Muscle of leg (tissue), 11 donors: ENCODE measurements around the gene SYT14. TPM values are rescaled to one million over a fixed set of nuclear protein-coding genes. Genes with fewer than 3 reads are reported as not detected.
A peak's percentile ranks its signal among the peaks of the same experiment; 100 is the strongest.
"Not testable (repeated sequence)": the region's sequence is repeated elsewhere in the genome, so short reads cannot be mapped to it uniquely, and the experiment has no call there.

ENCODE experiments used
- DNase-seq: peaks from one replicate; pipeline ENCODE4 v3.0.0; 2013
- H3K27ac ChIP-seq: one replicate; pipeline ENCODE4 v1.5.1; 2013; ENCODE audit warnings: mild to moderate bottlenecking, low read length, control low read depth
- H3K27me3 ChIP-seq: one replicate; pipeline ENCODE4 v1.6.1; 2013; ENCODE audit warnings: low read length; ENCODE audit not compliant: control insufficient read depth, insufficient read depth
- H3K36me3 ChIP-seq: one replicate; pipeline ENCODE4 v1.6.1; 2013; ENCODE audit warnings: low read length; ENCODE audit not compliant: control insufficient read depth, insufficient read depth
- H3K4me1 ChIP-seq: one replicate; pipeline ENCODE4 v1.6.1; 2013; ENCODE audit warnings: low read length; ENCODE audit not compliant: control insufficient read depth, insufficient read depth
- H3K4me3 ChIP-seq: one replicate; pipeline ENCODE4 v1.5.1; 2013; ENCODE audit warnings: low read length, control low read depth
- H3K9me3 ChIP-seq: replicated peaks from 2 replicates; pipeline ENCODE4 v1.6.1; 2013; ENCODE audit warnings: low read depth, low read length; ENCODE audit not compliant: control insufficient read depth
- WGBS: methylation state at CpG from one replicate; pipeline ENCODE4 v1.1.5; 2013; ENCODE audit warnings: missing lambda C conversion rate; ENCODE audit not compliant: insufficient coverage; 5-methylcytosine and 5-hydroxymethylcytosine counted together
- polyA plus RNA-seq, 8 donors: library from polyadenylated mRNA; unstranded; fragments of 120-200 nt; gene quantifications; one replicate each; pipeline versions ENCODE4 v1.2.1 to v1.2.3, GENCODE V29; 2013; ENCODE audit warnings: inconsistent platforms in 1 of 8, low replicate concordance in 1 of 8; ENCODE audit not compliant: insufficient read length in 8 of 8, insufficient read depth in 1 of 8
- total RNA-seq: library from RNA; stranded (reverse); fragments of 120-200 nt; gene quantifications from one replicate; pipeline ENCODE4 v1.2.4, GENCODE V29; 2013

The SYT14 gene
- total and polyA plus RNA-seq, 9 donors, result 0.57 to 3.0 (median 1.3) TPM

GRCh38 chr1:209899948-209900347, 38.1 kb upstream of the SYT14 start:
- 52% methylated on average over 2 of the region's 3 CpGs for whole genome bisulfite sequencing
- H3K27ac ChIP-seq, result no peak overlapping the region
- peaks cover 2% of the 10 kb centered on the region for H3K27me3 ChIP-seq
- H3K4me1 ChIP-seq, result no peaks in the 10 kb centered on the region
- H3K4me3 ChIP-seq, result no peak overlapping the region
- no peaks in the 10 kb centered on the region for H3K36me3 ChIP-seq
- no peak for DNase-seq
- H3K9me3 ChIP-seq, result no peaks in the 10 kb centered on the region

GRCh38 chr1:209900734-209901133, 37.3 kb upstream of the SYT14 start:
- no CpG with 5 or more reads among the region's 1 CpG for WGBS
- no peaks in the 10 kb centered on the region for H3K9me3 ChIP-seq
- peaks cover 2% of the 10 kb centered on the region for H3K27me3 ChIP-seq
- no peaks in the 10 kb centered on the region for H3K4me1 ChIP-seq
- H3K4me3 ChIP-seq, result no peak overlapping the region
- no peak overlapping the region for H3K27ac ChIP-seq
- no peak for DNase-seq
- no peaks in the 10 kb centered on the region for H3K36me3 ChIP-seq

- peaks cover 2% of the 10 kb centered on the region for H3K27me3 ChIP-seq
- no CpG with 5 or more reads among the region's 2 CpGs for WGBS
- no peaks in the 10 kb centered on the region for H3K4me1 ChIP-seq
- no peaks in the 10 kb centered on the region for H3K36me3 ChIP-seq
- H3K4me3 ChIP-seq, result no peak overlapping the region
- H3K27ac ChIP-seq, result no peak overlapping the region
- no peaks in the 10 kb centered on the region for H3K9me3 ChIP-seq
- no peak for DNase-seq
Measured at GRCh38 chr1:209901211-209901610, 36.8 kb upstream of the SYT14 start.

- DNase-seq, H3K4me3 ChIP-seq, H3K9me3 ChIP-seq, H3K36me3 ChIP-seq, H3K27me3 ChIP-seq, H3K4me1 ChIP-seq, H3K27ac ChIP-seq: not testable (repeated sequence)
- WGBS, result no CpG with 5 or more reads among the region's 1 CpG
Measured at GRCh38 chr1:209904774-209905173, 33.2 kb upstream of the SYT14 start.

- no peak for DNase-seq
- no peak overlapping the region for H3K4me3 ChIP-seq
- H3K27ac ChIP-seq, result no peak overlapping the region
- H3K4me1 ChIP-seq, result no peaks in the 10 kb centered on the region
- no peaks in the 10 kb centered on the region for H3K36me3 ChIP-seq
- WGBS, result no CpG with 5 or more reads among the region's 3 CpGs
- no peaks in the 10 kb centered on the region for H3K9me3 ChIP-seq
- no peaks in the 10 kb centered on the region for H3K27me3 ChIP-seq
Measured at GRCh38 chr1:209911746-209912145, 26.3 kb upstream of the SYT14 start.

- 83% methylated on average over 1 of the region's 2 CpGs for WGBS
- no peak overlapping the region for H3K4me3 ChIP-seq
- no peaks in the 10 kb centered on the region for H3K9me3 ChIP-seq
- H3K27ac ChIP-seq, result no peak overlapping the region
- no peaks in the 10 kb centered on the region for H3K4me1 ChIP-seq
- DNase-seq, result no peak
- no peaks in the 10 kb centered on the region for H3K36me3 ChIP-seq
- H3K27me3 ChIP-seq, result no peaks in the 10 kb centered on the region
Measured at GRCh38 chr1:209912306-209912705, 25.7 kb upstream of the SYT14 start.

- no CpG with 5 or more reads among the region's 12 CpGs for WGBS
- not testable (repeated sequence) for H3K4me3 ChIP-seq, H3K27ac ChIP-seq, H3K4me1 ChIP-seq, H3K36me3 ChIP-seq, DNase-seq, H3K9me3 ChIP-seq, H3K27me3 ChIP-seq
Measured at GRCh38 chr1:209919637-209920036, 18.4 kb upstream of the SYT14 start.

- Histone ChIP-seq H3K27ac (no peak overlapping the region), H3K4me1 (no peaks in the 10 kb centered on the region), H3K4me3 (no peak overlapping the region), H3K27me3 (no peaks in the 10 kb centered on the region), H3K9me3 (no peaks in the 10 kb centered on the region), H3K36me3 (no peaks in the 10 kb centered on the region)
- DNase-seq, result no peak
- WGBS, result no CpG with 5 or more reads among the region's 1 CpG
Measured at GRCh38 chr1:209920844-209921243, 17.2 kb upstream of the SYT14 start.

- H3K4me3 ChIP-seq, result no peak overlapping the region
- no peaks in the 10 kb centered on the region for H3K27me3 ChIP-seq
- H3K9me3 ChIP-seq, result no peaks in the 10 kb centered on the region
- H3K4me1 ChIP-seq, result no peaks in the 10 kb centered on the region
- DNase-seq, result no peak
- no peaks in the 10 kb centered on the region for H3K36me3 ChIP-seq
- no peak overlapping the region for H3K27ac ChIP-seq
Measured at GRCh38 chr1:209924390-209924789, 13.6 kb upstream of the SYT14 start.

GRCh38 chr1:209926045-209926444, 12.0 kb upstream of the SYT14 start:
- Histone ChIP-seq H3K36me3 (no peaks in the 10 kb centered on the region), H3K4me1 (no peaks in the 10 kb centered on the region), H3K27ac (no peak overlapping the region), H3K4me3 (no peak overlapping the region), H3K9me3 (no peaks in the 10 kb centered on the region), H3K27me3 (no peaks in the 10 kb centered on the region)
- WGBS, result 20% methylated on average over 2 of the region's 3 CpGs
- peak; percentile 1 for DNase-seq

GRCh38 chr1:209927466-209927865, 10.6 kb upstream of the SYT14 start:
- no peak overlapping the region for H3K4me3 ChIP-seq
- H3K4me1 ChIP-seq, result no peaks in the 10 kb centered on the region
- no peak overlapping the region for H3K27ac ChIP-seq
- H3K36me3 ChIP-seq, result no peaks in the 10 kb centered on the region
- DNase-seq, result no peak
- H3K27me3 ChIP-seq, result no peaks in the 10 kb centered on the region
- no peaks in the 10 kb centered on the region for H3K9me3 ChIP-seq
